Activated CD8-positive, alpha-beta memory T cell treated with anti-CD3 and anti-CD28 coated beads for 48 hours (primary cell): ENCODE measurements around the gene BBS1.

Source experiments
- DNase-seq, 3 experiments: peaks; one replicate each; pipeline ENCODE4 v3.0.0-alpha.2; 2020; ENCODE audit warnings: low read depth in 2 of 3, low spot score in 2 of 3

BBS1 gene

GRCh38 chr11:66548774-66549630 is 38.6 kb downstream of the BBS1 start:
- no peak for DNase-seq

DNA sequence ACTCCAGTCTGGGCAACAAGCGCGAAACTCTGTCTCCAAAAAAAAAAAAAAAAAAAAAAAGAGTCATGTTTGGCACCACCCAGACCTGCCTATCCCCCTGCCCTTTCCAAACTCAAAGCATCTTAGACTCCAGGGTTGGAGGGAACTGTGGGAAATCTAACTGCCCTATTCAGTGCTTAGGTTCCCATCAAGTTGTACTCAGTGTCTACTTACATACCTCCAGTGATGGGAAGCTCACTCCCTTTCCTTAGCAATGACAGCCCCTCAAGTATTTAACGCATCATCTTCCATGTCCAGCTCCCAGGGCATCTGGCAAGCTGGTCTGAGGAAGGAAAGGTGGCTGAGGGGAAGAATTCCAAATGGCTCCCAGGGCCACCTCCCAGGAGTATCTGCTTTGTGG is 39.3 kb downstream of the BBS1 start:
- no peak for DNase-seq

GRCh38 chr11:66550887-66551286 is 40.5 kb downstream of the BBS1 start:
- DNase-seq: no peak

DNA sequence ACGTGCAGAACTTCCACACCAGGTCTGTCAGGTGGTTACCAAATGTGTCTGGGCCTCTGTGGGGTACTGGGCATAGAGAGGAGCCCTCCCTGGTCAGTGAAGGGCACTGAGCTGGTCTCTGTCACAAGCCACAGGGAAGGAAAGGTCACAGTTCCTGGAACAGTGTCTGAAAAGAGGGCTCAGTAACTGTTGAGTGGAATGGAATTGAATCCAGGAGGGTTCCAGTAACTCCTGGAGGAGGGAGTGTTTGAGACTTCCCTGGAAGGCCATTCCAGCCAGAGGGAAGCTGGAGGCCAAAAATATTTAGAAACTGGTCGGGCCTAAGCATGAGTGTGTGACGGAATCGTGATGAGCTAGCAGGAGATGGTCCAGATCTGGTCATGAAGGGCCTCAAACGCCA is 44.2 kb downstream of the BBS1 start:
- DNase-seq: no peak

DNA sequence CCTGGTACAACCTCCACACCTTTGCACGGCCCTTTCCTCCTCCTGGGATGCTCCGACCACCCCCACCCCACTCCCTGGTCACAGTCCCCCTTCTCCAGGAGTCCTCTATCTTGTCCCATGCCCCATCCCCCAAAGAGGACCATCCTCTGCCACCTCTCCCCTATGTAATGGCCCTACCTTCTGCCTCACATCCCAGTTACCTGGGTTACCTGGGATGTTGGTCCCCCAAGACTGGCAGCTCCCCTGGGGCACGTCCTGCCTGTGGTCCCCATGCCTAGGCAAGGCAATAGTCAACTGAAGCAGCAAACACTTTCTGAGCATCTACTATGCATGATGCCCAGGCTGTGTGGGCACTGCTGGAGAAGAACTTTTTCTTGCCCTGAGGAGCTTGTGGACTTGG is 45.0 kb downstream of the BBS1 start:
- no peak for DNase-seq

DNA sequence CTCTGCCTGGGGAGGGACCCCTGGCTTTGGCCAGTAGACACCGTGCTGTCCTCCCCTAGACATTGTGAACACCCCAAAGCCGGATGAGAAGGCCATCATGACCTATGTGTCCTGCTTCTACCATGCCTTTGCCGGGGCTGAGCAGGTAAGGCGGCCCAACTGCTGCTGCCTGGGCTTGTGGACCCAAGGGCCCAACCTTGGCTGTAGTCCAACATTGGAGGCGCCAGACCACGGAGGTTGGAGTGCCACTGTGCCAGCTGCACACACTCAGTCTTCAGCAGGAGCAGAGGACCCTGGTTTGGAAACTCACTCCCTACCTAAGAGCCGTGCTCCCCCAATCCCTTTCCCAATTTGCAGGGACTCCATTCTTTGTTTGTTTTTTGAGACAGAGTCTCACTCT is 45.7 kb downstream of the BBS1 start:
- no peak for DNase-seq

GRCh38 chr11:66557733-66558326 is 47.4 kb downstream of the BBS1 start:
- DNase-seq: no peak

DNA sequence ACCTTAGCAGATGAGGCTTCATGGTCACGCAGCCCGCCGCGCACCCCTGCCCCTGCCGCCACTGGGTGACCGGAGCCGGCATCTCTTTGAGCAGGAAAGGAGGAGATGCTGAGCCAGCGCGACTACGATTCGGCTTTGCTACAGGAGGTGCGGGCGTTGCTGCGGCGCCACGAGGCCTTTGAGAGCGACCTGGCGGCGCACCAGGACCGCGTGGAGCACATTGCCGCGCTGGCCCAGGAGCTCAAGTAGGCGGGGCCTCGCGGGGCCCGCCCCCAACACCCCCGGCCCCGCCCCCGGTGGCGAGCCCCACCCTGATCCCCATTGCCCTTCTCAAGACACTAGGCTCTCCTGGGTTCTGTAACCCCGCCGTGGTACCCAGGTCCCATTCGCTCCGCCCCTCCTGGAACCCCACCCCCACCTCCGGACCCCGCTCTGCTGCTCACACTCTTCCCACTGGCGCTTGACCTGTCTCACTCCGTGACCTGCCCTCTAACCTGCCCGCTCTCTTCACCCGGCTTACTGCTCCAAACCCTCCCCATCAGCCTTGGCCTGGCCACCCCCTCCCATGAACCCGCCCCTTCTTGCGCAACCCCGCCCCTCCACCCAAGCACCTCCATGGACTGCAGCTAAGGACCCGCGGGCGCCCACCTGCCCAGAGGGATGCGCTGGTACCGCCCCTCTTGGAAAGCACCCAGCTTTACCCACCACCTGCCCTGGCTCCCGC is 48.9 kb downstream of the BBS1 start:
- DNase-seq: no peak

DNA sequence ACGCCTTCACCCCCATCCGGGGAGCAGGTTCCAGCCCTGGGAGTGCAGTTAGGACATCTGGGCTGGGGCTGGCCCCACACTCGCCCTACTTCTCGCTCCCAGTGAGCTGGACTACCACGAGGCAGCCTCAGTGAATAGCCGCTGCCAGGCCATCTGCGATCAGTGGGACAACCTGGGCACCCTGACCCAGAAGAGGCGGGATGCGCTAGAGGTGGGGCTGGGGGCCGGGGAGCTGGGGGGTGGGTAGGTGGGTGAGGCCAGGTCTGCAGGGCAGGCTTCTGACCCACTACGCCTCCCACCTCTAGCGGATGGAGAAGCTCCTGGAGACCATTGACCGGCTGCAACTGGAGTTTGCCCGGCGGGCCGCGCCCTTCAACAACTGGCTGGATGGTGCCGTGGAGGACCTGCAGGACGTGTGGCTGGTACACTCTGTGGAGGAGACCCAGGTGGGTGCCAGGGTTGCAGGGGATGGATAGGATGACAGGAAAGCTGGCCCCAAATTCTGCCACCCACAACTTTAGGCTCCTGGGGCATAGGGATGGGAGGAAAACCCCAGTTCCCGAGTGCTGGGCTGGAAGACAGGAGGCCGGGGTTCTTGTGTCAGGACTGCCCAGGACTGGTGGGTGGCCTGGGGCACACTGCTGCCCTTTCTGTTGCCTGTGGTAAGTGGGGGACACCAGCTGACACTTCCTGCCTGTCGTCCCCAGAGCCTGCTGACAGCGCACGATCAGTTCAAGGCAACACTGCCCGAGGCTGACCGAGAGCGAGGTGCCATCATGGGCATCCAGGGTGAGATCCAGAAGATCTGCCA is 49.6 kb downstream of the BBS1 start:
- DNase-seq: no peak

GRCh38 chr11:66561178-66561974 is 50.9 kb downstream of the BBS1 start:
- no peak for DNase-seq

DNA sequence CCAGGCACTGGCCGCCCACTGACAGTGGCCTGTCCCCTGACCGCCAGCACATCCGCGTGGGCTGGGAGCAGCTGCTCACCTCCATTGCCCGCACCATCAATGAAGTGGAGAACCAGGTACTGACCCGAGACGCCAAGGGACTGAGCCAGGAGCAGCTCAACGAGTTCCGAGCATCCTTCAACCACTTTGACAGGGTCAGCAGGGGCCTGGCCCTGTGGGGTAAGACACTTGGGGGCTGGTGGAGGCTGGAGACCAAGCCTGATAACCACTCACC is 51.5 kb downstream of the BBS1 start:
- DNase-seq: no peak

DNA sequence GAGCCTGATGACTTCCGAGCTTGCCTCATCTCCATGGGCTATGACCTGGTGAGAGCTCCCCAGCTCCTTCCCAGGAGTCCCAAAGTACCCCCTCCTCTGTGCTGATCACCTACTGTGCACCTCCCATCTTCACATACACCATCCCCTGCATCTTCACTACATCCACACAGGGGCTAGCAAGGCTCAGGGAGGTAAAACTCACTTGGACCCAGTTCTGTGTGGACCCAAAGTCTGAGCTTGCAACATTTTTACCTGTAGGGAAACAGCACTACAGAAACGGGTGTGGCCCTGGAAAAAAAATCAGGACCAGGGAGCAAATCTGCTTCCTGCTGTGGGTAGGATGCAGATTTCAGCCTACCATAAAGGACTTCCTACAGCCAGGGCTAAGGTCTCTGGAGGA is 51.8 kb downstream of the BBS1 start:
- DNase-seq: no peak

DNA sequence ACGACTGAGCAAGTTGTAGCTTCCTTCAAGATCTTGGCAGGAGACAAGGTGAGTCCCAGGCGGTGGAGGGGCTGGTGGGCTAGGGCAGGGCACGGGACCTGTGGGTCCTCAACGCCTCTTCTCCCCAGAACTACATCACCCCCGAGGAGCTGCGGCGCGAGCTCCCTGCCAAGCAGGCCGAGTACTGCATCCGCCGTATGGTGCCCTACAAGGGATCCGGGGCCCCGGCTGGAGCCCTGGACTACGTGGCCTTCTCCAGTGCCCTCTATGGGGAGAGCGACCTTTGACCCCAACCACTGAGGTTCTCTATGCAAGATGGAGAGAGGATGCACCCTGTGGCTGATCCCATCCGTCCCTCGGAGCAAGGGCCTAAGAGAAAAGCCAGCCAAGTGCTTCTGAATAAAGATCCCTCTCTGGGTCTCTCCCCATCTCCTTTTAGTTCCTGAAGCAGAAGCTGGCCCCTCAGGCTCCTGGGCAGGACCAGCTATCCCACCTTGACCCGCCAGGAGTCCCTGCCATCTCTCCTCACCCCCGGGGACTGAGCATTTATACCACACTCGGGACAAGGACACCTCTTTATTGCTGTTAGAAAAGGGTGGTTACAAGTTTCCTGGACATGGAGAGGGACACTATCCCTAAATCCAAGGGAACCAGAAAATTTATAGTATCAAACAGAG is 52.6 kb downstream of the BBS1 start:
- DNase-seq: no peak

GRCh38 chr11:66563832-66564231 is 53.4 kb downstream of the BBS1 start:
- DNase-seq: no peak

DNA sequence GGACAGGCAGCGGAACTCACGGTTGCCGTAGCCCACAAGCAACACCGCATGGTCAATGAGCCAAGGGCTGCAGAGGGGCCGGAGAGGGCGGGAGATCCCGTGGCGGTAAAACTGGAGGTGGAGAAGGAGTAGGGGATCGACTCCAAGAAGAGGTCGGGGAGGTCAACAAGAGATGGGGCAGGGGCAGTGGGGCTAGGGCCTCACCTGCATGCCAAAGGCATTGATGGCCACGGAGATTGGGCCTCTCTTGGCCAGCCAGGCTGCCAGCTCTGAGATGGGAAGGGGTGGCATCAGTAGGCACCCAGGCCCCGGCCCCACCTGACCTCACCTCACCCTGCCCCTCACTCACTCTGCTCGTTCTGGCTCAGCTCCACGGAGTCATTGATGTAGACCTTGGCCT is 54.1 kb downstream of the BBS1 start:
- no peak for DNase-seq

DNA sequence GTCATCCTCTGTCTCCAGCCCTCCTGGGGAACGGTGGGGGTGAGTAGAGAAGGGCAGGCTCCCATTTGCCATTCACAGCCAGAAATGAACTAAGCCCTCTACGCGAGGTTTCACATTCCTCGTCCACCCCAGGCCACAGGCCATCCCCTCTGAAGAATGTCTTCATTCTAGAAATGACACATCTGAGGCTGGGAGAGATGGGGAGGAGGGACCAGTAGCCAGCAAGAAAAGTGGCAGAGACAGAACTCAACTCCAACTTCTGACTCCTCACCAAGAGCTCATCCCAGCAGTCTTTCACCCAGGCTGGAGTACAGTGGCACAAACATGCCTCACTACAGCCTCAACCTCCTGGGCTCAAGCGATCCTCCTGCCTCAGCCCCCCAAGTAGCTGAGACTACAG is 54.5 kb downstream of the BBS1 start:
- DNase-seq: no peak

GRCh38 chr11:66566221-66566620 is 55.8 kb downstream of the BBS1 start:
- no peak for DNase-seq

- DNase-seq: no peak
Observed at GRCh38 chr11:66567787-66568123, 57.3 kb downstream of the BBS1 start.

- DNase-seq: peak; percentile 45 to 57 (median 47)
Observed at GRCh38 chr11:66568124-66568916, 57.9 kb downstream of the BBS1 start, which contains the start of gene CTSF. Gene CTSF, minus strand, starts transcription at chr11:66568606. Its CDS starts 120 bp downstream, at chr11:66568486.
